CD4-positive, alpha-beta T cell treated with Interleukin-4 for 1 hour (primary cell): Measurements from ENCODE around the gene INKA1.
A peak's percentile ranks its signal among the peaks of the same experiment; 100 is the strongest.
"Not testable (repeated sequence)": the region's sequence is repeated elsewhere in the genome, so short reads cannot be mapped to it uniquely, and the experiment has no call there.

ENCODE experiments used
- DNase-seq, 2 donors: peaks; one replicate each; pipeline ENCODE4 v3.0.0-alpha.2; 2020 to 2022

Gene INKA1

GRCh38 chr3:49802719-49803464 is at the start of gene INKA1:
TSS of gene INKA1 (plus strand) at chr3:49803261. CDS start at chr3:49803393, 132 bp downstream.
- peak; percentile 88 to 90 for DNase-seq

GRCh38 chr3:49754536-49754935 is 48.5 kb upstream of the INKA1 start:
- no peak for DNase-seq

GRCh38 chr3:49756036-49756435 is 47.0 kb upstream of the INKA1 start:
- DNase-seq = no peak

DNA sequence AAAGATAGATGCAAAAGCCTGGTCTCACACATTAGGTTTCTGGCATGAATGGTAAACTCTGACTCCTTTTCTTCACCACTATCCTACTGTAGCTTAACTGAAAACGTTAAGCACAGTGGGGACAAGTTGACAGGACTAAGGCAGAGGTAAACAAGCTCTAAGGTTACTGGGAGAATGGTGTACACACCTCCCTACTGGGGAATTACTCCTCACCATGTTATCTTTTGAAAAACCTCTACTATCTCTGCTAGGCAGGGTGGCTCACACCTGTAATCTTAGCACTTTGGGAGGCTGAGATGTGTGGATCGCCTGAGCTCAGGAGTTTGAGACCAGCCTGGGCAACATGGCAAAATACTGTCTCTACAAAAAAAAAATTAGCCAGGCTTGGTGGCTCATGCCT is 45.9 kb upstream of the INKA1 start:
- no peak for DNase-seq

DNA sequence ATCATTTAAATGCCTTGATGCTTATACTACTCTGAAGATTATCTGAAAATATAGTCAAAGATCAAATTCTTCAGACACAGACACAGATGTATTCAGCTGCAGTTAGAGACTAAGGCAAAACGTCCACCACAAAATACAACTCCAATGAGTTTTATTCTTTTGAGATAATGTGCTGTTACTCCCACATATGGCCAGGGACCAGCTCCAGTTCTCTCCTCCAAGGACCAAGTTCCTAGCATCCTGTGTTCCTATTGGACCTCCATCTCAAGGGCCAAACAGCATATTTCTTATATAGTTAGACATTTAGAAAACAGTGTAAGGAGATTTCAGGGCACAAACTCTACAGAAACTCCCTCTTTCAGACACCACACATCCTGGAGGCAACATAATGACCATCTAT is 43.8 kb upstream of the INKA1 start:
- DNase-seq = no peak

DNA sequence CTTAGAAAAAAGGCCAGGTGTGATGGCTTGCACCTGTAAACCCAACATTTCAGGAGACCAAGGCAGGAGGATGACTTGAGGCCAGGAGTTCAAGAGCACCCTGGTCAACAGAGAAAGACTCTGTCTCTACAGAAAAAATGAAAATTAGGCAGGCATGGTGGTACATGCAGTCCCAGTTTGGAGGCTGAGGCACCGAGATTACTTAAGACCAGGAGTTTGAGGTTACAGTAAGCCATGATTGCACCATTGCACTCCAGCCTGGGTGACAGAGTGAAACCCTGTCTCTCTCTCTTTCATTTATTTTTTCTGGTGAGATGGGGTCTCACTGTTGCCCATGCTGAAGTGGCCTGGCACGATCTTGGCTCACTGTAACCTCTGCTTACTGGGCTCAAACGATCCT is 41.4 kb upstream of the INKA1 start:
- no peak for DNase-seq

DNA sequence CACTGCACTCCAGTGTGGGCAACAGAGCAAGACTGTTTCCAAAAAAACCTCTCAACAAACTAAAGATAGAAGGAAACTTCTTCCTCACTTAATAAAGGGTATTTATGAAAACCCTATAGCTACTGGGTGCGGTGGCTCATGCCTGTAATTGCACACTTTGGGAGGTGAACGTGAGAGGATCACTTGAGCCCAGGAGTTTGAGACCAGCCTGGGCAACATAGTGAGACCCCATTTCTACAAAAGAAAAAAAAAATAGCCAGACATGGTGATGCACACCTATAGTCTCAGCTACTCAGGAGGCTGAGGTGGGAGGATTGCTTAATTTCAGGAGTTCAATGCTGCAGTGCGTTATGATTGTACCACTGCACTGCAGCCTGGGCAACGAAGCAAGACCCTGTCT is 39.1 kb upstream of the INKA1 start:
- DNase-seq = no peak

- no peak for DNase-seq
These were observed 33.7 kb upstream of the INKA1 start for GRCh38 chr3:49769286-49769915.

GRCh38 chr3:49769926-49770325 is 33.1 kb upstream of the INKA1 start:
- DNase-seq = no peak

GRCh38 chr3:49771340-49771938 is 31.6 kb upstream of the INKA1 start:
- no peak for DNase-seq

DNA sequence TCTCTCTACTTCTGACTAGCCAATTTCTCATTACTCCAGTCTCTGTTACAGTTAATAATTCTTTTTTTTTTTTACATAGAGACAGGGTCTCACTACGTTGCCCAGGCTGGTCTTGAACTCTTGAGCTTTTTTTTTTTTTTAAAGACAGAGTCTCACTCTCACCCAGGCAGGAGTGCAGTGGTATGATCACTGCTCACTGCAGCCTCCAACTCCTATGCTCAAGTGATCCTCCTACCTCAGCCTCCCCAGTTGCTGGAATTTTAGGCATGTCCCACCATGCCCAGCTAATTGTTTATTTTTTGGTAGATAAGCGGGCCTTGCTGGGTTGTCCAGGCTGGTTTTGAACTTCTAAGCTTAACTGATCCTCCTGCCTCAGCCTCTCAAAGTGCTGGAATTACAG is 30.4 kb upstream of the INKA1 start:
- no peak for DNase-seq

- DNase-seq = no peak
These were observed 27.5 kb upstream of the INKA1 start for GRCh38 chr3:49775538-49775937.

DNA sequence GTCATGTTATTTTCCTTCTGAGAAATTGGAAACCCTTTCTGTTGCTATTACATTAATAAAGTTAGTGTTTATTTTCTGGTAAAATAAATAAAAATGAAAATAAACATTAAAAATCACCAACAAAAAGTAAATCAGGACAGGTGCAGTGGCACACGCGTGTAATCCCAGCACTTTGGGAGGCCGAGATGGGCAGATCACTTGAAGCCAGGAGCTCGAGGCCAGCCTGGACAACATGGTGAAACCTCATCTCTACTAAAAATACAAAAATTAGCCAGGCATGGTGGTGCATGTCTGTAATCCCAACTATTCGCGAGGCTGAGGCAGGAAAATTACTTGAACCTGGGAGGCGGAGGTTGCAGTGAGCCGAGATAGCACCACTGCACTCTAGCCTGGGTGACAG is 27.0 kb upstream of the INKA1 start:
- DNase-seq = not testable (repeated sequence)

GRCh38 chr3:49779358-49780079 is 23.5 kb upstream of the INKA1 start:
- DNase-seq = no peak

DNA sequence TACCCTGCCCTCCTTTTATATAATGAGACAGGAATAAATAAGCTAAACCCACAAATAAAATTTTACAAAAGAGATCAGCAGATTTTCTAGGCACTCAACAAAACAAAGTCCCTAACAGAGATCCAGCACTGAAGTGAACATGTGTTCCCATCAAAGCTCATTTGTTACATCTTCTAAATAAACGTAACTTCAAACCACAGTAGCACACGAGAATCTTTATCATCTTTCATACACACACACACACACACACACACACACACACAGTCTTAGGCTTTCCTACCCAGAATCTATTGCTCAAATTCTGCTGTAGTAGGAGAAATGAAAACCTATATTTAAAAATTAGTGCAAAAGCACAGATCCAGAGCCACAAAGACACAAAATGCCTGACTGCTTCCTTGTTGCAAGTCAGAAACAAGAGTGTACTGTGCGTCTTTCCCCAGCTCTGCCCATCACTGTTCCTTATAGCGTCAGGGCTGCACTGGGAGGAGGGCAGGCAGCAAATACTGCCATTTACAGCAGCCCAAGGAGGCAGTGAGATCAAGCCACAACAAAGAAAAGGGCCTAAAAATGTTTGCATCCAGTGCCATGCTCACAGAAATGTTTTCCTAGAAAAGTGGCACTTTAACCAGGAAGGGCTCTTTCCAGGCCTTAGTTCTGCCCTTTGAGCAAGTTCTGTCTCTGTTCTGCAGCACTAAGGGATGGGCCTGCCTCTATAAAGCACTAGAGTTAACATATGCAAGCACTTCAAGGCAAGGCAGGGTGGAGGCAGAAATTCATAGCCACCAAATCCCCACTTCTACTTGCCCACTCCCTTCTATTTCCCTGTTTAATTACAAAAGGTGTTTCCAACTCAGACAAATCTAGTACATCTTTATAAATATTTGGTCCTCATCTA is 22.7 kb upstream of the INKA1 start:
- DNase-seq = no peak

DNA sequence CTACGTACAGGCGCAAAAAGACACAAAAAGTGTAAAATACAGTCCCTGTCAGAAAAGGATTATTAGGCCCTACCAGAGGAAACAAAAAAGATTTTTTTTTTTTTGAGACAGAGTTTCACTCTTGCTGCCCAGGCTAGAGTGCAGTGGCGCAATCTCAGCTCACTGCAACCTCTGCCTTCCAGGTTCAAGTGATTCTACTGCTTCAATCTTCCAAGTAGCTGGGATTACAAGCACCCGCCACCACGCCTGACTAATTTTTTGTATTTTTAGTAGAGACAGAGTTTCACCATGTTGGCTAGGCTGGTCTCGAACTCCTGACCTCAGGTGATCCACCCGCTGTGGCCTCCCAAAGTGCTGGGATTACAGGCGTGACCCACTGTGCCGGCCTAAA is 22.1 kb upstream of the INKA1 start:
- DNase-seq = not testable (repeated sequence)

DNA sequence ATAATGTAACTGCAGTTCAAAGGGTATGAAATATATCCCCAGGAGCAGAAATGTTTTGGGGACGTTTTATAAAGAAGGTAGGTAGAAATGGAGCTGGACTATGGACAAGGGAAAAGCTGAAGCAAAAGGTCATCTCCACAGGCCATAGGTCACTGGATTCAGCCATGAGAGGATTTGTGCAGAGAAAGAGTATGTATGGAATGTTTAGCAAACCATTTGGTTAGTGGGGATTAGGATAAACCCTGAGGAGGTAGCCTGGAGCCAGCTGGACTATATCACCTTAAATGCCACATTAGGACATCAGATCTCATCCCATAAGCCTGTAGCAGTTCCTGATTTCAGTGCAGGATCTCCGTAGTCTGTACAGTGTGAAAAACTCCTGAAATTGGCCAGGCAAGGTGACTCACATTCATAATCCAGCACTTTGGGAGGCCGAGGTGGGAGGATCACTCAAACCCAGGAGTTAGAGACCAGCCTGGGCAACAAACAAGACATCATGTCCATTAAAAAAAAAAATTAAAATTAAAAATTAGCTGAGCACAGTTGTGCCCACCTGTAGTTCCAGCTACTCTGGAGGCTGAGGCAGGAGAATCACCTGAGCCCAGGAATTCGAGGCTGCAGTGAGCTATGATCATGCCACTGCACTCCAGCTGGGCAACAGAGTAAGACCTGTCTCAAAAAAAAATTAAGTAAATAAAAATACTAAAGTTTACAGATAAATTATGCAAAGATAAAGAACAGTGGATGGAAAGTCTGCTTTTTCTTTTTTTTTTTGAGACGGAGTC is 21.5 kb upstream of the INKA1 start:
- DNase-seq = no peak

GRCh38 chr3:49782277-49782676 is 20.8 kb upstream of the INKA1 start:
- not testable (repeated sequence) for DNase-seq

- DNase-seq = peak in 1 of 2 donors; percentile 31
These were observed 17.3 kb upstream of the INKA1 start for GRCh38 chr3:49785565-49786356.

DNA sequence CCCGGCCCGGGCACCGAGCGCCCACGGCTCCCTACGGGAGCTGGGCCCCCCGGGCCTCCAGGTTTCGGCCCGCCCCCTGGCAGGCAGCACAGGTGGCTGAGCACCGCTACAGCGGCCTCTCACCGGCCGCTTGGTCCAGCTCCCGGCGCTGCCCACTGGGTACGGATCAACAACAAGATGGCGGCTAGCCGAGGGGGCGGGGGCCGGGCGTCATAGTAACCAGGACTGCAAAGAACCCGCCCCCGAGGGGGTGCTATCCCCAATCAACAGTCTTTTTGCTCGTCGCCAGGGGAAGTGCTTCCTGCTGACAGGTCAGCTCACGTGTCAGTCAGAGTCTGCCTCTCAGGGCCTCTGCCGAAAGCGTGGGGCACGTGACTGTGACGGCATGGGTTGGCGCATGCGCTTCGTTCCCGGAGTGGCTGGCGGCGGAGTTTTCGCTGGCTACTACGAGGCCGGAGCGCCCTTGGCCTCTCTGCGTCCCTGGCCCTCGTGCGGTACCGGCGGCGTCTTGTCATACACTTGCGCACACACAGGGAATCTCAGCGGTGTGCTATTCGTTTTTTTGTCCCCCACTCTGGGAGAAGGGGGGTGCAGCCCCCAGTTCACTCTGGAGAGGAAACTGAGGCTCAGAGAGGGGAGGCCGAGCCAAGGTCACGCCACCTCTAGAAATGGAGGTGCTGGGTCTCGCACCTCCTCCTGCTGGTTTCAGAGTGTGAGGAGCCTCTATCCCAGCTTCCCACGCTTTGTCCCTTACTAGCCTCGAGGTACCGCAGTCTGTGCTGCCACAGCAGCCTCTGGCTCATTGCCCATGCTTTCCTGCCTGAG is 16.5 kb upstream of the INKA1 start, which contains the start of gene IP6K1:
Gene IP6K1, minus strand, starts transcription at position 186 of the 825 bp plus-strand sequence. CDS start 38,502 bp downstream, outside the sequence.
- peak; percentile 100 for DNase-seq
